CD4-positive, alpha-beta T cell treated with Interleukin-21 for 1 hour (primary cell): ENCODE data around the gene RGS10.
A peak's percentile ranks its signal among the peaks of the same experiment; 100 is the strongest.
"Not testable (repeated sequence)": the region's sequence is repeated elsewhere in the genome, so short reads cannot be mapped to it uniquely, and the experiment has no call there.

Experiments used
- DNase-seq: peaks from one replicate; pipeline ENCODE4 v3.0.0-alpha.2; 2020

Gene RGS10

DNA sequence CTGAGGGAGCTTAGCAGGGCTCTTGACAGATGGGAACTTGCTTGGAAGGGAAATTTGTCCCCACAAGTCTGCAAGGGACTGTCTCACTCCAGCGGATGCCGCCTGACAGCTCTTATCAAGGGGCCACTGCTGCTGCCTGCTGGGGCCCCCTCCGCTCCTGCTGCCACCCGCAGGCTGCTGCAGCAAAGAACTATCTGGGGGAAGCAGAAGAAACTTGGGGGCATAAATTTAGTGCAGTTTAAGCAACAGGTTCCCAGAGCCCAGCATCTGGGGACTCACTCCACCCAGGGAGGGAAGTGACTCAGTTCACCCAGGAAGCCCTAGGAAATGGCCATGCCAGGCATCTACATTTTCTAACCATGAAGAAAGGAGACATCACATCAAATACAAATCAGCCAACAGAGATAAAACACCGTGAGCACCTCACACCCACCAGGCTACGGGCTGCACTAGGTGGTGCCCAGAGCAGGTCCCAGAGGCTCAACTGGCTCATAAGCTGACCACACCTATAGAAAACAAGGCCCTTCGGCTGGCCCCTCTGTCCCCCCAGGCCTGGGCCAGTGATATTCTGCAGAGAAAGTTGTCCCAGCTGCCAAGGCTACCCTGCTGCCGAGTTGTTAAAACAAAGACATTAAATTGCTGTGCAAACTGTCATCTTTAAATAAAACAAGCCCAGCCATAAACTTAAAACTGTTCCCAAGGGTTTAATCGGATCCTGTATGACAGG, 3.7 kb downstream of the RGS10 start:
- DNase-seq: peak; percentile 15

DNA sequence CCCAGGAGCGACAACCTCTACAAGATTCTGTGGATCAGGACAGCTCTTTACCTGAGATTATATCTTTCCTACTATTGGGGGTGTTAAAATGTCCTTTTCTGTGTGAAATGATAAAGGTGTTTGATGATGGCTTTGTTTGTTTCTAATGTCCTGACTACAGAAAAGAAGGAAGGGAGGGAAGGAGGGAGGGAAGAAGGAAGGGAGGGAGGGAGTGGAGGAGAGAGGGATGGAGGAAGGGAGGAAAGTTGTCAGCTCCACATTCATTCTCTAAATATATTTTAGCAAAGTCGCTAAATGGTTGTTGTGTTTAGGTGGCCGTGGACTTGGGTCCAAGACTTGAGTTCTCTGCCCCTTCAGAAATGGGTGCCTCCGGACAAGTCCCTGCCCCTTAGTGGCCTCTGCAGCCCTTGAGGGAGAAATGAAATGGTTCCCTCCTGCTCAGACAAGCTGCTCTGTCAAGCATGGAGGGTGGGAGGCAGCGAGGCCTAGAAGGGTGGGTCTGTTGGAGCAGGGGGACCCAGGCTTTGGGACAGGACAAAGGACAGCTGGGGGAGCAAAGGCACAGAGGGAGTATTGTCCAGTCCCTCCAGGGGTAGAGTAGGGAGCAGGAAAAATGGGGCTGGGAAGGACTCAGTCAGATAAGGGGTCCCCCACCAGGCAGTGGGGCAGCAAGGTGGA, 4.4 kb downstream of the RGS10 start:
- no peak for DNase-seq

GRCh38 chr10:119536508-119537025, 6.0 kb downstream of the RGS10 start:
- no peak for DNase-seq

- DNase-seq: no peak
These were observed 6.5 kb downstream of the RGS10 start for GRCh38 chr10:119535837-119536507.

GRCh38 chr10:119535305-119535704, 7.2 kb downstream of the RGS10 start:
- DNase-seq: no peak

GRCh38 chr10:119533473-119533872, 9.0 kb downstream of the RGS10 start:
- DNase-seq: no peak

GRCh38 chr10:119532791-119533190, 9.7 kb downstream of the RGS10 start:
- not testable (repeated sequence) for DNase-seq

DNA sequence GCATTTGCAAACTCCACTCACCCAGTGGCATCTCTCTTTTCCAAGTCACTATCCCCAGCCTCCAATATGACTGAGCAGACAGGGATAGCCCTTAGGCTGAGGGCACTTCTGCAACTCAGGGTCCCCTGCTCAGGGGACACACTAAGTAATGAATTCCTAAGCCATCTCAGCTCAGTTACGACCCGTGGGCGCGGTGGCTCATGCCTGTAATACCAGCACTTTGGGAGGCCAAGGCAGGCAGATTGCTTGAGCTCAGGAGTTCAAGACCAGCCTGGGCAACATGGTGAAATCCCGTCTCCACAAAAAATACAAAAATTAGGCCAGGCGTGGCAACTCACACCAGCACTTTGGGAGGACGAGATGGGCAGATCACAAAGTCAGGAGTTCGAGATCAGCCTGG, 10.3 kb downstream of the RGS10 start:
- not testable (repeated sequence) for DNase-seq

- DNase-seq: no peak
These were observed 11.5 kb downstream of the RGS10 start for GRCh38 chr10:119531067-119531466.

GRCh38 chr10:119528663-119529237, 13.8 kb downstream of the RGS10 start:
- DNase-seq: not testable (repeated sequence)

GRCh38 chr10:119526621-119527592, 15.6 kb downstream of the RGS10 start:
- no peak for DNase-seq

GRCh38 chr10:119526149-119526548, 16.4 kb downstream of the RGS10 start:
- no peak for DNase-seq

- no peak for DNase-seq
These were observed 17.4 kb downstream of the RGS10 start for GRCh38 chr10:119525116-119525515.

GRCh38 chr10:119524720-119525070, 17.8 kb downstream of the RGS10 start:
- no peak for DNase-seq

GRCh38 chr10:119523895-119524719, 18.4 kb downstream of the RGS10 start:
- no peak for DNase-seq

- DNase-seq: no peak
These were observed 19.6 kb downstream of the RGS10 start for GRCh38 chr10:119522747-119523426.

DNA sequence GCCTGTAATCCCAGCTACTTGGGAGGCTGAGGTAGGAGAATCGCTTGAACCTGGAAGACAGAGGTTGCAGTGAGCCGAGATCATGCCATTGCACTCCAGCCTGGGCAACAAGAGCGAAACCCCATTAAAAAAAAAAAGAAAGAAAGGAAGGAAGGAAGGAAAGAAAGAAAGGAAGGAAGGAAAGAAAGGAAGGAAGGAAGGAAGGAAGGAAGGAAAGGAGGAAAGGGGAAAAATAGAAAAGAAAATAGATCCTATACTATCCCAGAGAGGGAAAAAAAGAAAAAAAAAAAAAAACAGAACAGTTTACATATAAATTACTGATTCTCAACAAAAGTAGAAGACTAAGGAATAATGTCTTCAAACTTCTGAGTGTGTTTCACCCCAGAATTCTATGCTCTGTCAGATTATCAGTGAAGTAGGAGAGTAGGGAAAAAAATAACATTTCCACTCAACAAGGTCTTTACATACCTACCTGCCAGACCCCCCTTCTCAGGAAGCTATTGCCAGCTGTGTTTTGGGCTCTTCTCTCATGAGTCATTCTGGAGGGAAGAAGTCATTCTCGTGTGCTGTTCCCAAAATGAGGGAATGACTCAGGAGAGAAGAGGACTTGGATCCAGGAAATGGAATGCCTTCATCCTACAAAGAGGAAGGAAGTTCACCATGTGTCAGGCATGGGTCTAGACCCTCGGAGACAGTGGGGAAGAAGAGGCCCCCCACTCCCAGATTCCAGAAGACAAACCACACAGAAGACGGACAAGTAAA, 20.9 kb downstream of the RGS10 start:
- no peak for DNase-seq

GRCh38 chr10:119520283-119520682, 22.2 kb downstream of the RGS10 start:
- DNase-seq: no peak

DNA sequence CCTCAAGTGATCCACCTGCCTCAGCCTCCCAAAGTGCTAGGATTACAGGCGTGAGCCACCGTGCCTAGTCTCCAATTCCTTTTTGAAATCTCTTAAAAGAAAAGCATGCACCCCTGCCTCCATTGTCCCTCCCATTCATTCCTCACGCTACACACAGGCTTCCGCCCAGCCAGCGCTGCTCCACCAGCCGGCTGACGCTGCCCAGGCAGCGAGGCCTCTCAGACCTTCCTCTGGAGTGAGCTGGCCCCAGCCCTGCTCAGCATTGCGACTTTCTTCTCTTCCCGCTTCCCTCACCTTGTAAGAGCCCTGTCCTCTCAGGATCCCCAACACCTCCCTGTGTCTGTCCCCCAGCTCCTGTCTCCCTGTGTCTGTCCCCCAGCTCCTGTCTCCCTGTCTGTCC, 23.6 kb downstream of the RGS10 start:
- no peak for DNase-seq

- DNase-seq: no peak
These were observed 24.3 kb downstream of the RGS10 start for GRCh38 chr10:119518176-119518575.
